ENCODE results near the gene RPS6KA3.

The RPS6KA3 gene

GRCh38 chrX:20124964-20125363 lies 141.7 kb downstream of the RPS6KA3 start:
- H3K36me3 ChIP-seq = peaks cover 25 to 51% (median 43%) of the 10 kb centered on the region in 11 experiments
- no peak for TF ChIP-seq Cebpa-rat (IDR thresholded peaks at IDR 0.05)

GRCh38 chrX:20118065-20118824 lies 148.5 kb downstream of the RPS6KA3 start:
- H3K27me3 ChIP-seq = no peaks in the 10 kb centered on the region
- H3K4me3 ChIP-seq = no peak overlapping the region
- peaks cover 8 to 25% (median 21%) of the 10 kb centered on the region in 10 experiments for H3K4me1 ChIP-seq
- H3K27ac ChIP-seq = no peak overlapping the region
- peaks cover 0 to 5% (median 0%) of the 10 kb centered on the region in 11 experiments; a peak in 1 of 22 replicates for H4K20me1 ChIP-seq
- H3K4me2 ChIP-seq = no peak overlapping the region
- peaks cover 0 to 20% (median 17%) of the 10 kb centered on the region in 11 experiments; a peak in 20 of 22 replicates for H3K9me3 ChIP-seq (replicated peaks in 1 of 11)
- peaks cover 0 to 7% (median 2%) of the 10 kb centered on the region in 11 experiments; a peak in 7 of 22 replicates for H3K36me3 ChIP-seq
- TF ChIP-seq Cebpa-rat (IDR thresholded peaks at IDR 0.05) = no peak
- H3K9ac ChIP-seq = no peak overlapping the region

More at GRCh38 chrX:20124964-20125363, 141.7 kb downstream of the RPS6KA3 start:
- no peak overlapping the region for H3K27ac ChIP-seq
- peaks cover 7 to 31% (median 28%) of the 10 kb centered on the region in 11 experiments; a peak in 18 of 22 replicates for H4K20me1 ChIP-seq
- no peaks in the 10 kb centered on the region for H3K9me3 ChIP-seq (replicated peaks in 1 of 11)
- no peak overlapping the region for H3K4me3 ChIP-seq
- H3K4me2 ChIP-seq = no peak overlapping the region
- H3K4me1 ChIP-seq = peaks cover 0 to 8% (median 0%) of the 10 kb centered on the region in 10 experiments; a peak in 2 of 20 replicates
- no peaks in the 10 kb centered on the region for H3K27me3 ChIP-seq
- H3K9ac ChIP-seq = no peak overlapping the region

- TF ChIP-seq Cebpa-rat (IDR thresholded peaks at IDR 0.05) = no peak
- Histone ChIP-seq H3K4me1 (peaks cover 8 to 25% (median 21%) of the 10 kb centered on the region in 10 experiments), H4K20me1 (0 out of 22 replicates have a peak, but pooled peaks cover 0 to 4% (median 0%) of the 10 kb centered on the region in 11 experiments), H3K9me3 (replicated peaks in 1 of 11) (peaks cover 0 to 20% (median 17%) of the 10 kb centered on the region in 11 experiments; a peak in 20 of 22 replicates), H3K4me2 (peak within 1 kb of the TSS in 6 of 11 experiments; percentile 15 to 85 (median 77); a peak in 5 of 22 replicates), H3K36me3 (peaks cover 0 to 7% (median 0%) of the 10 kb centered on the region in 11 experiments; a peak in 2 of 22 replicates), H3K9ac (no peak within 1 kb of the TSS), H3K27ac (no peak within 1 kb of the TSS), H3K27me3 (no peaks in the 10 kb centered on the region), H3K4me3 (no peak within 1 kb of the TSS)
These were observed 150.0 kb downstream of the RPS6KA3 start, which contains the start of gene MAP7D2 for GRCh38 chrX:20116577-20117240. MAP7D2 (minus strand) TSS chrX:20116907; CDS start chrX:20116879, 28 bp downstream.

GRCh38 chrX:20116087-20116576 lies 150.6 kb downstream of the RPS6KA3 start:
- Histone ChIP-seq H3K4me3 (no peak overlapping the region), H3K4me2 (peak overlapping the region in 5 of 11 experiments; percentile 15 to 85 (median 74); a peak in 4 of 22 replicates), H3K9ac (no peak overlapping the region), H3K36me3 (peaks cover 0 to 7% (median 0%) of the 10 kb centered on the region in 11 experiments; a peak in 2 of 22 replicates), H3K9me3 (replicated peaks in 1 of 11) (peaks cover 0 to 20% (median 17%) of the 10 kb centered on the region in 11 experiments; a peak in 20 of 22 replicates), H3K27ac (no peak overlapping the region), H3K27me3 (no peaks in the 10 kb centered on the region), H4K20me1 (peaks cover 0 to 4% (median 0%) of the 10 kb centered on the region in 11 experiments; a peak in 1 of 22 replicates), H3K4me1 (peaks cover 8 to 25% (median 21%) of the 10 kb centered on the region in 10 experiments)
- no peak for TF ChIP-seq Cebpa-rat (IDR thresholded peaks at IDR 0.05)

GRCh38 chrX:20112022-20112774 lies 154.5 kb downstream of the RPS6KA3 start:
- Histone ChIP-seq H3K36me3 (no peaks in the 10 kb centered on the region; a peak in 1 of 22 replicates), H3K4me1 (peaks cover 8 to 25% (median 21%) of the 10 kb centered on the region in 10 experiments), H3K27me3 (no peaks in the 10 kb centered on the region), H3K4me3 (no peak overlapping the region), H4K20me1 (no peaks in the 10 kb centered on the region; a peak in 1 of 22 replicates), H3K9ac (no peak overlapping the region), H3K27ac (no peak overlapping the region), H3K4me2 (no peak overlapping the region), H3K9me3 (replicated peaks in 1 of 11) (peaks cover 0 to 14% (median 13%) of the 10 kb centered on the region in 11 experiments; a peak in 20 of 22 replicates)
- no peak for TF ChIP-seq Cebpa-rat (IDR thresholded peaks at IDR 0.05)

GRCh38 chrX:20111271-20111670 lies 155.4 kb downstream of the RPS6KA3 start:
- Histone ChIP-seq H3K27ac (no peak overlapping the region), H4K20me1 (no peaks in the 10 kb centered on the region; a peak in 1 of 22 replicates), H3K4me3 (no peak overlapping the region), H3K4me1 (peaks cover 8 to 25% (median 21%) of the 10 kb centered on the region in 10 experiments), H3K27me3 (no peaks in the 10 kb centered on the region), H3K36me3 (no peaks in the 10 kb centered on the region), H3K4me2 (no peak overlapping the region), H3K9me3 (replicated peaks in 1 of 11) (peaks cover 0 to 5% (median 3%) of the 10 kb centered on the region in 11 experiments; a peak in 9 of 22 replicates), H3K9ac (no peak overlapping the region)
- TF ChIP-seq Cebpa-rat (IDR thresholded peaks at IDR 0.05) = no peak

GRCh38 chrX:20101934-20102581 lies 164.7 kb downstream of the RPS6KA3 start:
- Histone ChIP-seq H3K9ac (no peak overlapping the region), H4K20me1 (no peaks in the 10 kb centered on the region), H3K9me3 (replicated peaks in 1 of 11) (no peaks in the 10 kb centered on the region), H3K36me3 (no peaks in the 10 kb centered on the region), H3K4me1 (no peaks in the 10 kb centered on the region), H3K4me2 (no peak overlapping the region), H3K4me3 (no peak overlapping the region), H3K27ac (no peak overlapping the region), H3K27me3 (no peaks in the 10 kb centered on the region)
- TF ChIP-seq Cebpa-rat (IDR thresholded peaks at IDR 0.05) = no peak
